NT2/D1 (cell line): ENCODE results near the gene EDN3.

ENCODE experiments used
- DNase-seq: peaks from one replicate; pipeline ENCODE4 v3.0.0-alpha.2; 2011; ENCODE audit warnings: low read depth, low spot score
- H3K27me3 ChIP-seq: 2 replicates; pipeline ENCODE4 v1.6.0; 2011; ENCODE audit warnings: mild to moderate bottlenecking; ENCODE audit not compliant: insufficient read length, insufficient read depth
- H3K36me3 ChIP-seq: 2 replicates; pipeline ENCODE4 v1.6.1; 2011; ENCODE audit warnings: mild to moderate bottlenecking, low read length, mixed read lengths; ENCODE audit not compliant: insufficient read depth, insufficient read length
- H3K4me1 ChIP-seq: 2 replicates; pipeline ENCODE4 v1.5.1; 2011; ENCODE audit not compliant: insufficient read depth, insufficient read length
- H3K4me3 ChIP-seq: 2 replicates; pipeline ENCODE4 v1.5.1; 2011; ENCODE audit warnings: low read depth; ENCODE audit not compliant: insufficient read length
- H3K9ac ChIP-seq: 2 replicates; pipeline ENCODE4 v1.6.0; 2011; ENCODE audit warnings: low read depth; ENCODE audit not compliant: insufficient read length
- H3K9me3 ChIP-seq: 2 replicates; pipeline ENCODE4 v1.5.1; 2011; ENCODE audit warnings: mild to moderate bottlenecking, low read length; ENCODE audit not compliant: insufficient read depth
- SUZ12 ChIP-seq: IDR thresholded peaks from 2 replicates; pipeline ENCODE4 v1.6.1; 2011; ENCODE audit not compliant: insufficient read length, insufficient read depth; ENCODE audit errors: extremely low read depth
- YY1 ChIP-seq: IDR thresholded peaks from 2 replicates; pipeline ENCODE4 v1.6.1; 2011; ENCODE audit not compliant: insufficient read length, insufficient read depth
- ZNF274 ChIP-seq: IDR thresholded peaks from 2 replicates; pipeline ENCODE4 v1.6.1; 2011; ENCODE audit warnings: mild to moderate bottlenecking, low read depth, low read length

The EDN3 gene

GRCh38 chr20:59291740-59292383 lies 8.5 kb upstream of the EDN3 start:
- no peak overlapping the region for H3K4me3 ChIP-seq
- peaks cover 4% of the 10 kb centered on the region for H3K4me1 ChIP-seq
- H3K36me3 ChIP-seq, result no peaks in the 10 kb centered on the region
- no peak overlapping the region for H3K9ac ChIP-seq
- no peaks in the 10 kb centered on the region for H3K9me3 ChIP-seq
- TF ChIP-seq SUZ12, result no peak
- no peak for TF ChIP-seq ZNF274
- no peak for TF ChIP-seq YY1
- no peak for DNase-seq
- H3K27me3 ChIP-seq, result peaks cover 5% of the 10 kb centered on the region

DNA sequence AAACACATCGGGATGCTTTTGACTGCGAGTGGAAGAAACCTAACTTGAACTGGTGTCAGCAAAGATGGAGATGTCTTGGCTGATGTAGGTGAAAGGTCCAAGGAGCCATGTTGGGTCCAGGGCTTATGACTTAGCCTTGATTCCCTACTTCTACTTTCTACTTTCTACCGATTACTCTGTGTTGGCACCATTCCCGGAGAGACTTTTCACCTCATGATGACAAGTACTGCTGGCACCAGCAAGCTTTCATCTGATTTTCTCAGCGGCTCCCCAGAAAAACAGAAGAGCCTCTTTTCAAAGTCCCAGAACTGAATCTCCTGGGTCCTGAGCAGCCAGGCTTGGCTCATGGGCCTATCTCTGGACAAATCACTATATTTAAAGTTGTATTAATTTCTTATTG lies 4.9 kb upstream of the EDN3 start:
- DNase-seq, result no peak
- no peak for TF ChIP-seq ZNF274
- H3K4me3 ChIP-seq, result no peak overlapping the region
- H3K36me3 ChIP-seq, result no peaks in the 10 kb centered on the region
- H3K9ac ChIP-seq, result no peak overlapping the region
- peaks cover 37% of the 10 kb centered on the region for H3K27me3 ChIP-seq
- H3K4me1 ChIP-seq, result peaks cover 7% of the 10 kb centered on the region
- H3K9me3 ChIP-seq, result no peaks in the 10 kb centered on the region

GRCh38 chr20:59297686-59298085 lies 2.7 kb upstream of the EDN3 start:
- Histone ChIP-seq H3K36me3 (no peaks in the 10 kb centered on the region), H3K9ac (no peak overlapping the region), H3K9me3 (no peaks in the 10 kb centered on the region), H3K4me1 (peaks cover 7% of the 10 kb centered on the region), H3K4me3 (no peak overlapping the region), H3K27me3 (peaks cover 59% of the 10 kb centered on the region)
- TF ChIP-seq SUZ12 (no peak), ZNF274 (no peak), YY1 (no peak)
- no peak for DNase-seq

- Histone ChIP-seq H3K9me3 (no peaks in the 10 kb centered on the region), H3K4me1 (peaks cover 3% of the 10 kb centered on the region), H3K4me3 (peak overlapping the region; percentile 29), H3K9ac (no peak overlapping the region), H3K36me3 (no peaks in the 10 kb centered on the region), H3K27me3 (peaks cover 82% of the 10 kb centered on the region)
- DNase-seq, result no peak
- peak; percentile 83 for TF ChIP-seq SUZ12
- no peak for TF ChIP-seq YY1
- no peak for TF ChIP-seq ZNF274
These were observed 472 bp upstream of the EDN3 start for GRCh38 chr20:59299945-59300332.

DNA sequence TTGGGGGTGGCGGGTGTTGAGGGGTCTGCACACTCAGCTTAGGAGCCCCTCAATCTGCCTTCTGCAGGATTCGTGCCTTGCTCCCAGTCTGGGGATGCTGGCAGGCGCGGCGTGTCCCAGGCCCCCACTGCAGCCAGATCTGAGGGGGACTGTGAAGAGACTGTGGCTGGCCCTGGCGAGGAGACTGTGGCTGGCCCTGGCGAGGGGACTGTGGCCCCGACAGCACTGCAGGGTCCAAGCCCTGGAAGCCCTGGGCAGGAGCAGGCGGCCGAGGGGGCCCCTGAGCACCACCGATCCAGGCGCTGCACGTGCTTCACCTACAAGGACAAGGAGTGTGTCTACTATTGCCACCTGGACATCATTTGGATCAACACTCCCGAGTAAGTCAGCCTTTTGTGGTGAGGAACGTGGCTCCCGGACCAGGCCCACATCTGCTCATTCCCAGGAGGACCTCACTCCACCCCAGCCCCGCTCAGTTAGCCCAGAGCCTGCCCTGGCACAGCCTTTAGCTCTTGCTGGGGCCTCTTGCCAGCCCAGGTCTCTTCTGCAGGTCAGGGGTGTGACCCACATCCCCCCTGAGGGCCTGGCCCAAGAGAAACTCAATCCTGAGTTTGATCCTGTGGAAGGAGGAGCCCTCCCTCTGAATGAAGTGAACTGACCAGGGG lies 1.1 kb downstream of the EDN3 start:
- no peak for TF ChIP-seq YY1
- TF ChIP-seq SUZ12, result no peak
- TF ChIP-seq ZNF274, result no peak
- no peaks in the 10 kb centered on the region for H3K36me3 ChIP-seq
- H3K27me3 ChIP-seq, result peaks cover 84% of the 10 kb centered on the region
- no peaks in the 10 kb centered on the region for H3K9me3 ChIP-seq
- DNase-seq, result no peak
- H3K4me3 ChIP-seq, result no peak overlapping the region
- peaks cover 3% of the 10 kb centered on the region for H3K4me1 ChIP-seq
- no peak overlapping the region for H3K9ac ChIP-seq

DNA sequence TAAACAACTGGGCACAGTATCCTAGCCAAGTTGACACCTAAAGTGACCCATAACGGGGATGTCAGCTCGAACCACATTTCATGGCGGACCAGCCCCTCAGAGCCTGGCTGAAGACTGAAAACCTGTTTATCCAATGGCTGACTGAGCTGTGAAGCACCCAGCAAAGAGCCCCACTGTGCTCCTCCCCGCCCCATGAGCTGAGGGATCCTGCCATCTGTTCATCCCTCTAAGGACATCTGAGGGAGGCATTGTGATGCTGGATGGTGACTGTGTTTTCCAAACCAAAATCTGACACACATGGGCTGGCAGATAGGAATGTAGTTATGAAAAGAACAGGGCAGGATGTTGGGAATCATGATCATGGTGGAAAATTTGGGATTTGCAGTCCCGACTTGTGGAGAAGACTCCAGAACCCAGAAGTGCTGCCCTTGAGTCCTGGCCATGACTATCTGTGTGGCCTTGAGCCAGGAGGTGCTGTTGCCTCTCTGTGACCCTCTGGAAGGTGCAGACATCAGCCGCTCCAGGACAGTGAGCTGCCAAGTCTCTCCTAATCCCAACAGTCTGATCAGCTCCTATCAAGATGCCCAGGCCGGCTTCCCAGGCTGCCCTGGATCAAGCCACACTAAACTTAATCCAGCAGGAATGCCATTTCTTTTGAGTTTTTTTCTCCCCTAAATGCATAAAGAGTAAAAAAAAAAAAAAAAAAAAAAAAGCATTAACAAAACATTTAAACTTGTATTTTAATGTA lies 5.7 kb downstream of the EDN3 start:
- DNase-seq, result no peak
- H3K9ac ChIP-seq, result no peak overlapping the region
- no peak overlapping the region for H3K4me3 ChIP-seq
- H3K9me3 ChIP-seq, result no peaks in the 10 kb centered on the region
- no peak for TF ChIP-seq SUZ12
- TF ChIP-seq YY1, result no peak
- TF ChIP-seq ZNF274, result no peak
- peaks cover 10% of the 10 kb centered on the region for H3K4me1 ChIP-seq
- no peaks in the 10 kb centered on the region for H3K36me3 ChIP-seq
- peaks cover 41% of the 10 kb centered on the region for H3K27me3 ChIP-seq

DNA sequence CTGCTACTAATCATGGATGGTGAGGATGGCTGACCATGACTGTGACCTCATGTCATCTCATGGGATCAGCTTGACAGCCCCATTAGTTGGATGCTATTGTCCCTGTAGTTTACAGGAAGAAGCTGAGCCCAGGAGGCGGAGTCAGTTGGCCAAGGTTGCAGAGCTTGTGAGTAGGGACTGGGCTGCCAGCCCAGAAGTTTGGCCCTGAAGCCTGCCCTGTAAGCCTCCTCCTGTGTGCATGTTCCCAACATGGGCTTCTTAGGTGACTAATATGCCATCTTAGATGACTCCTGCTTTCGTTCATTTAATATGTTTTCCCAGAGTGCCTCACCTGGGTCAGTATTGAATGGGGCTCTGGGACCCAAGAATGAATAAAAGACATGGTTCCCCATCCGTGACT lies 6.9 kb downstream of the EDN3 start:
- no peak for DNase-seq
- peaks cover 10% of the 10 kb centered on the region for H3K4me1 ChIP-seq
- H3K27me3 ChIP-seq, result peaks cover 29% of the 10 kb centered on the region

More for the DNA sequence above, 6.9 kb downstream of the EDN3 start:
- TF ChIP-seq SUZ12 (no peak), ZNF274 (no peak), YY1 (no peak)
- Histone ChIP-seq H3K4me3 (no peak overlapping the region), H3K36me3 (no peaks in the 10 kb centered on the region), H3K9me3 (no peaks in the 10 kb centered on the region), H3K9ac (no peak overlapping the region)
